Neuronal stem cell (in vitro differentiated cells): Measurements from ENCODE around the gene EDNRB.

Source experiments
- DNase-seq: peaks from one replicate; pipeline ENCODE4 v3.0.0-alpha.2; 2013; ENCODE audit warnings: low spot score
- H2AFZ ChIP-seq: one replicate; pipeline ENCODE4 v1.6.1; 2013; ENCODE audit warnings: mild to moderate bottlenecking, low read length, inconsistent platforms
- H2AK5ac ChIP-seq: 2 replicates; pipeline ENCODE4 v1.6.1; 2013; ENCODE audit warnings: low read depth, mild to moderate bottlenecking, inconsistent platforms, low read length, moderate library complexity, mixed read lengths
- H2BK120ac ChIP-seq: 2 replicates; pipeline ENCODE4 v1.6.1; 2013; ENCODE audit warnings: low read depth, mild to moderate bottlenecking, inconsistent platforms, low read length, moderate library complexity, mixed read lengths
- H2BK12ac ChIP-seq: one replicate; pipeline ENCODE4 v1.6.1; 2013; ENCODE audit warnings: low read length, inconsistent platforms
- H2BK15ac ChIP-seq: 2 replicates; pipeline ENCODE4 v1.6.1; 2013; ENCODE audit warnings: mild to moderate bottlenecking, low read length, inconsistent platforms, mixed read lengths
- H2BK5ac ChIP-seq: one replicate; pipeline ENCODE4 v1.6.1; 2013; ENCODE audit warnings: inconsistent platforms, mild to moderate bottlenecking, low read length, moderate library complexity
- H3K14ac ChIP-seq: one replicate; pipeline ENCODE4 v1.6.1; 2013; ENCODE audit warnings: low read length, inconsistent platforms
- H3K18ac ChIP-seq: 2 replicates; pipeline ENCODE4 v1.6.1; 2013; ENCODE audit warnings: low read length, inconsistent platforms
- H3K23ac ChIP-seq: 2 replicates; pipeline ENCODE4 v1.6.1; 2013; ENCODE audit warnings: low read depth, mild to moderate bottlenecking, mixed read lengths, low read length, inconsistent platforms; ENCODE audit not compliant: poor library complexity
- H3K27ac ChIP-seq: replicated peaks from 3 replicates; pipeline ENCODE4 v1.5.1; 2013; ENCODE audit warnings: low read length, inconsistent platforms
- H3K27me3 ChIP-seq, 3 experiments: 2 replicates each; pipeline ENCODE4 v1.6.1; 2013; ENCODE audit warnings: low read length in 3 of 3, mild to moderate bottlenecking in 2 of 3, inconsistent platforms in 1 of 3, low read depth in 1 of 3, mixed read lengths in 1 of 3, moderate library complexity in 1 of 3; ENCODE audit not compliant: control insufficient read depth in 3 of 3, insufficient read depth in 3 of 3
- H3K36me3 ChIP-seq, 2 donors: replicated peaks in 1 of 2; 2 replicates each; pipeline ENCODE4 v1.6.1; 2013; ENCODE audit warnings: low read length in 2 of 2; ENCODE audit not compliant: control insufficient read depth in 2 of 2, insufficient read depth in 2 of 2
- H3K4ac ChIP-seq: 2 replicates; pipeline ENCODE4 v1.6.1; 2013; ENCODE audit warnings: inconsistent platforms, mild to moderate bottlenecking, low read length, moderate library complexity
- H3K4me1 ChIP-seq, 2 donors: 1 replicate in 1 of 2; 2 replicates in 1 of 2; pipeline ENCODE4 v1.6.1; 2013; ENCODE audit warnings: low read length in 2 of 2, low read depth in 1 of 2; ENCODE audit not compliant: control insufficient read depth in 2 of 2, insufficient read depth in 1 of 2
- H3K4me2 ChIP-seq: one replicate; pipeline ENCODE4 v1.6.1; 2013; ENCODE audit warnings: mild to moderate bottlenecking, low read length, inconsistent platforms; ENCODE audit not compliant: insufficient read depth, poor library complexity, severe bottlenecking
- H3K4me3 ChIP-seq, 2 donors: 2 replicates each; pipeline ENCODE4 v1.5.1; 2013; ENCODE audit warnings: low read length in 2 of 2, mild to moderate bottlenecking in 2 of 2, inconsistent platforms in 1 of 2, moderate library complexity in 1 of 2
- H3K79me1 ChIP-seq: one replicate; pipeline ENCODE4 v1.6.1; 2013; ENCODE audit warnings: low read depth, mild to moderate bottlenecking, inconsistent platforms, low read length, moderate library complexity
- H3K9ac ChIP-seq: one replicate; pipeline ENCODE4 v1.6.1; 2013; ENCODE audit warnings: mild to moderate bottlenecking, low read depth, low read length, inconsistent platforms; ENCODE audit not compliant: poor library complexity
- H3K9me3 ChIP-seq, 2 donors: replicated peaks in 1 of 2; 2 replicates each; pipeline versions ENCODE3 to v1.6.1; 2013; ENCODE audit warnings: low read length in 2 of 2, mild to moderate bottlenecking in 2 of 2, inconsistent platforms in 1 of 2, low read depth in 1 of 2, mixed read lengths in 1 of 2, moderate library complexity in 1 of 2; ENCODE audit not compliant: control insufficient read depth in 2 of 2, insufficient read depth in 1 of 2
- H4K8ac ChIP-seq: one replicate; pipeline ENCODE4 v1.6.1; 2013; ENCODE audit warnings: low read depth, mild to moderate bottlenecking, inconsistent platforms, low read length, moderate library complexity
- H4K91ac ChIP-seq: one replicate; pipeline ENCODE4 v1.6.1; 2013; ENCODE audit warnings: low read length, low read depth, mild to moderate bottlenecking, inconsistent platforms; ENCODE audit not compliant: poor library complexity
- WGBS, 2 donors: extraction: QIAGEN DNeasy Blood & Tissue Kit; methylation state at CpG; one replicate each; pipeline ENCODE4 v1.1.7; 2013; ENCODE audit warnings: missing lambda C conversion rate in 2 of 2, mixed read lengths in 1 of 2; ENCODE audit not compliant: insufficient read length in 2 of 2, insufficient replicate concordance in 1 of 2; ENCODE audit errors: extremely low coverage in 2 of 2; 5-methylcytosine and 5-hydroxymethylcytosine counted together

EDNRB gene

GRCh38 chr13:77874406-77874805 is 44.2 kb downstream of the EDNRB start:
- no peaks in the 10 kb centered on the region for H3K79me1 ChIP-seq
- H2AK5ac ChIP-seq: no peak overlapping the region
- peaks cover 3 to 4% of the 10 kb centered on the region in 2 donors for H3K4me1 ChIP-seq
- no peak overlapping the region for H3K4ac ChIP-seq
- H3K9me3 ChIP-seq: peaks cover 0 to 2% of the 10 kb centered on the region in 2 donors
- no peak overlapping the region for H3K4me2 ChIP-seq
- H3K14ac ChIP-seq: no peak overlapping the region
- no peak overlapping the region for H3K18ac ChIP-seq
- no peak for DNase-seq
- H3K36me3 ChIP-seq: no peaks in the 10 kb centered on the region
- no peak overlapping the region for H2AFZ ChIP-seq
- H2BK120ac ChIP-seq: no peak overlapping the region
- H3K27me3 ChIP-seq: no peaks in the 10 kb centered on the region
- no peak overlapping the region for H2BK5ac ChIP-seq
- no peak overlapping the region for H3K27ac ChIP-seq
- no CpG with 5 or more reads among the region's 4 CpGs for WGBS, 2 donors
- no peak overlapping the region for H3K23ac ChIP-seq
- H3K9ac ChIP-seq: no peak overlapping the region
- H2BK15ac ChIP-seq: no peak overlapping the region
- H3K4me3 ChIP-seq: no peak overlapping the region
- no peak overlapping the region for H2BK12ac ChIP-seq
- H4K8ac ChIP-seq: no peak overlapping the region
- H4K91ac ChIP-seq: no peak overlapping the region

DNA sequence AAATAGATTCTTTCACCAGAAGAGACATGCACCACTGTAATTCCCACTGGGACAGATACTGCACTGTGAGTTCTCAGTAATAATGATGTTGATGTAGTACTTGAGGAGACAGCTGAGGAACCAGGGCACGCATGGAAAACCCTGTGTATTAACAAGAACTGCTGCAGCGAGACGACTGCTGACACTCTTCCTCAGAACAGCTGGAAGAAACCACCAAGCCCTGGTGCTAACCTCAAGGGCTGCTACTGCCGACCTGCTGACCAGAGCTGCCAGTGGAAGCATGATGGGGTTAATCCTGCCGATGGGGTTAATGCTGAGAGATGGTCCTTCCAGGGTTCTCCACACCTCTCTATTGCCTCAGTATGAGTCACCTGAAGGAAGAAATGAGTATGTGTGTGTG is 45.6 kb downstream of the EDNRB start:
- Histone ChIP-seq H3K9ac (no peak overlapping the region), H3K4me2 (no peak overlapping the region), H3K27me3 (no peaks in the 10 kb centered on the region), H3K4me3 (no peak overlapping the region), H3K4me1 (peaks cover 3 to 4% of the 10 kb centered on the region in 2 donors), H4K8ac (no peak overlapping the region), H3K9me3 (peaks cover 4 to 8% of the 10 kb centered on the region in 2 donors), H3K18ac (no peak overlapping the region), H4K91ac (no peak overlapping the region), H2BK12ac (no peak overlapping the region), H3K23ac (no peak overlapping the region), H3K36me3 (no peaks in the 10 kb centered on the region), H2BK5ac (no peak overlapping the region), H3K79me1 (no peaks in the 10 kb centered on the region), H3K27ac (no peak overlapping the region), H3K14ac (no peak overlapping the region), H2BK120ac (no peak overlapping the region), H2AK5ac (no peak overlapping the region), H2BK15ac (no peak overlapping the region), H2AFZ (no peak overlapping the region), H3K4ac (no peak overlapping the region)
- no CpG with 5 or more reads among the region's 5 CpGs for WGBS, 2 donors
- no peak for DNase-seq

GRCh38 chr13:77871596-77871995 is 47.0 kb downstream of the EDNRB start:
- H3K27ac ChIP-seq: no peak overlapping the region

GRCh38 chr13:77868717-77869116 is 49.9 kb downstream of the EDNRB start:
- H3K36me3 ChIP-seq: no peaks in the 10 kb centered on the region
- WGBS, 2 donors: no CpG with 5 or more reads among the region's 1 CpG

More at GRCh38 chr13:77871596-77871995, 47.0 kb downstream of the EDNRB start:
- no peak overlapping the region for H2AFZ ChIP-seq
- H3K4me2 ChIP-seq: no peak overlapping the region
- no peak overlapping the region for H3K4ac ChIP-seq
- H4K91ac ChIP-seq: no peak overlapping the region
- no peak overlapping the region for H3K9ac ChIP-seq
- H3K4me3 ChIP-seq: no peak overlapping the region
- no peaks in the 10 kb centered on the region for H3K36me3 ChIP-seq
- peaks cover 6 to 8% of the 10 kb centered on the region in 2 donors for H3K9me3 ChIP-seq
- H2BK120ac ChIP-seq: no peak overlapping the region
- H3K4me1 ChIP-seq: peaks cover 0 to 3% of the 10 kb centered on the region in 2 donors
- H4K8ac ChIP-seq: no peak overlapping the region
- no peak overlapping the region for H2BK5ac ChIP-seq
- H2BK12ac ChIP-seq: no peak overlapping the region
- no peak overlapping the region for H3K14ac ChIP-seq
- H3K27me3 ChIP-seq: no peaks in the 10 kb centered on the region
- no peak for DNase-seq
- H3K18ac ChIP-seq: no peak overlapping the region
- H3K23ac ChIP-seq: no peak overlapping the region
- H2AK5ac ChIP-seq: no peak overlapping the region
- H3K79me1 ChIP-seq: no peaks in the 10 kb centered on the region
- H2BK15ac ChIP-seq: no peak overlapping the region

More at GRCh38 chr13:77868717-77869116, 49.9 kb downstream of the EDNRB start:
- Histone ChIP-seq H3K23ac (no peak overlapping the region), H3K27me3 (no peaks in the 10 kb centered on the region), H3K4me1 (no peaks in the 10 kb centered on the region), H3K4me2 (no peak overlapping the region), H3K4ac (no peak overlapping the region), H3K4me3 (no peak overlapping the region), H3K9me3 (peaks cover 6 to 8% of the 10 kb centered on the region in 2 donors), H2AFZ (no peak overlapping the region), H4K91ac (no peak overlapping the region), H3K18ac (no peak overlapping the region), H2AK5ac (no peak overlapping the region), H2BK12ac (no peak overlapping the region), H3K79me1 (no peaks in the 10 kb centered on the region), H4K8ac (no peak overlapping the region), H3K27ac (no peak overlapping the region), H3K9ac (no peak overlapping the region), H2BK15ac (no peak overlapping the region), H2BK5ac (no peak overlapping the region), H2BK120ac (no peak overlapping the region), H3K14ac (no peak overlapping the region)
- no peak for DNase-seq
